ENCODE measurements around the gene TMC7. TPM values are rescaled to one million over a fixed set of nuclear protein-coding genes. Genes with fewer than 3 reads are reported as not detected.
"Not testable (repeated sequence)": the region's sequence is repeated elsewhere in the genome, so short reads cannot be mapped to it uniquely, and the experiment has no call there.

TMC7 gene
- total and polyA plus RNA-seq, 2 experiments from 2014 or later, result 0.54 to 1.4 TPM

GRCh38 chr16:18984435-18985005 is 786 bp downstream of the TMC7 start:
- H3K4me3 ChIP-seq, result peak overlapping the region; percentile 77
- no peaks in the 10 kb centered on the region for H4K20me1 ChIP-seq (ENCODE audit: insufficient read depth)
- no peaks in the 10 kb centered on the region for H3K9me2 ChIP-seq (ENCODE audit: insufficient read depth)
- H3K27me3 ChIP-seq (replicated peaks; ENCODE audit: insufficient read depth), result no peaks in the 10 kb centered on the region
- peak overlapping the region; percentile 67 for H3K4me2 ChIP-seq (ENCODE audit: unreplicated experiment)
- 74 to 75% methylated on average over 11 of the region's 11 CpGs for WGBS, 2 experiments (ENCODE audit: low coverage in 1 of 2, low lambda C conversion rate in 2 of 2, missing lambda C conversion rate in 2 of 2)
- H3K79me2 ChIP-seq (ENCODE audit: insufficient read depth), result no peaks in the 10 kb centered on the region
- in situ Hi-C loops (cut with MboI), result loop anchor here (5.0 kb wide), 1 partner anchor 88 kb away; no protein-coding TSS in a partner anchor
- H3K27ac ChIP-seq, result no peak overlapping the region
- peaks cover 5% of the 10 kb centered on the region; the same call in 1 of the 2 replicates for H3K4me1 ChIP-seq (ENCODE audit: insufficient read depth)
- DNase-seq, result no peak
- 0 out of 2 replicates have a peak, but pooled peaks cover 4% of the 10 kb centered on the region for H3F3A ChIP-seq (ENCODE audit: insufficient read depth)
- TF ChIP-seq EZH2phosphoT487 (IDR thresholded peaks at IDR 0.05; ENCODE audit: insufficient read depth, low read depth) (no peak), EZH2 (IDR thresholded peaks at IDR 0.05; ENCODE audit: insufficient read depth, poor library complexity, severe bottlenecking) (no peak)
- peak overlapping the region; percentile 81 for H2AFZ ChIP-seq
- no peaks in the 10 kb centered on the region for H3K36me3 ChIP-seq (ENCODE audit: low read depth)
- peak overlapping the region; percentile 78 for H3K9ac ChIP-seq
- no peaks in the 10 kb centered on the region for H3K9me3 ChIP-seq (ENCODE audit: low read depth)

- H3K9ac ChIP-seq; H3K4me1 ChIP-seq (ENCODE audit: insufficient read depth); H3K9me3 ChIP-seq (ENCODE audit: low read depth); DNase-seq; H3K4me3 ChIP-seq; in situ Hi-C loops (cut with MboI); H4K20me1 ChIP-seq (ENCODE audit: insufficient read depth); H2AFZ ChIP-seq; H3K79me2 ChIP-seq (ENCODE audit: insufficient read depth); H3K36me3 ChIP-seq (ENCODE audit: low read depth); H3F3A ChIP-seq (ENCODE audit: insufficient read depth); H3K27ac ChIP-seq; H3K27me3 ChIP-seq (replicated peaks; ENCODE audit: insufficient read depth); H3K4me2 ChIP-seq (ENCODE audit: unreplicated experiment); H3K9me2 ChIP-seq (ENCODE audit: insufficient read depth): not testable (repeated sequence)
- 100% methylated on average over 1 of the region's 1 CpG for WGBS, 2 experiments (ENCODE audit: low coverage in 1 of 2, low lambda C conversion rate in 2 of 2, missing lambda C conversion rate in 2 of 2)
Measured at GRCh38 chr16:18985256-18985655, 1.5 kb downstream of the TMC7 start.

- H3K4me3 ChIP-seq; H3K36me3 ChIP-seq (ENCODE audit: low read depth); in situ Hi-C loops (cut with MboI); H3K27me3 ChIP-seq (replicated peaks; ENCODE audit: insufficient read depth); H3K9me3 ChIP-seq (ENCODE audit: low read depth); H3K79me2 ChIP-seq (ENCODE audit: insufficient read depth); H3K9ac ChIP-seq; H3K4me2 ChIP-seq (ENCODE audit: unreplicated experiment); H3K9me2 ChIP-seq (ENCODE audit: insufficient read depth); H3K27ac ChIP-seq; H3K4me1 ChIP-seq (ENCODE audit: insufficient read depth); H4K20me1 ChIP-seq (ENCODE audit: insufficient read depth); H3F3A ChIP-seq (ENCODE audit: insufficient read depth); H2AFZ ChIP-seq; DNase-seq: not testable (repeated sequence)
- 78 to 82% methylated on average over 9 of the region's 9 CpGs for WGBS, 2 experiments (ENCODE audit: low coverage in 1 of 2, low lambda C conversion rate in 2 of 2, missing lambda C conversion rate in 2 of 2)
Measured at GRCh38 chr16:18991731-18992130, 8.0 kb downstream of the TMC7 start.

- H3K9me2 ChIP-seq (ENCODE audit: insufficient read depth); H3K79me2 ChIP-seq (ENCODE audit: insufficient read depth); in situ Hi-C loops (cut with MboI); H2AFZ ChIP-seq; H3K9me3 ChIP-seq (ENCODE audit: low read depth); H3K4me3 ChIP-seq; H3K9ac ChIP-seq; H3K4me2 ChIP-seq (ENCODE audit: unreplicated experiment); H3F3A ChIP-seq (ENCODE audit: insufficient read depth); DNase-seq; H3K27ac ChIP-seq; H3K27me3 ChIP-seq (replicated peaks; ENCODE audit: insufficient read depth); H3K36me3 ChIP-seq (ENCODE audit: low read depth); H3K4me1 ChIP-seq (ENCODE audit: insufficient read depth); H4K20me1 ChIP-seq (ENCODE audit: insufficient read depth): not testable (repeated sequence)
- 82 to 84% methylated on average over 3 of the region's 3 CpGs for WGBS, 2 experiments (ENCODE audit: low coverage in 1 of 2, low lambda C conversion rate in 2 of 2, missing lambda C conversion rate in 2 of 2)
Measured at GRCh38 chr16:18993531-18993930, 9.8 kb downstream of the TMC7 start.

GRCh38 chr16:18994181-18994580 is 10.4 kb downstream of the TMC7 start:
- H3K27me3 ChIP-seq (replicated peaks; ENCODE audit: insufficient read depth); H3K4me3 ChIP-seq; H3K4me2 ChIP-seq (ENCODE audit: unreplicated experiment); H4K20me1 ChIP-seq (ENCODE audit: insufficient read depth); H3K9me3 ChIP-seq (ENCODE audit: low read depth); H3K36me3 ChIP-seq (ENCODE audit: low read depth); H3K27ac ChIP-seq; H3F3A ChIP-seq (ENCODE audit: insufficient read depth); H3K79me2 ChIP-seq (ENCODE audit: insufficient read depth); H2AFZ ChIP-seq; in situ Hi-C loops (cut with MboI); DNase-seq; H3K9me2 ChIP-seq (ENCODE audit: insufficient read depth); H3K9ac ChIP-seq: not testable (repeated sequence)
- 73 to 76% methylated on average over 7 of the region's 7 CpGs for WGBS, 2 experiments (ENCODE audit: low coverage in 1 of 2, low lambda C conversion rate in 2 of 2, missing lambda C conversion rate in 2 of 2)
- peaks cover 11% of the 10 kb centered on the region for H3K4me1 ChIP-seq (ENCODE audit: insufficient read depth)

- H3K4me3 ChIP-seq; H3F3A ChIP-seq (ENCODE audit: insufficient read depth); in situ Hi-C loops (cut with MboI); H3K27me3 ChIP-seq (replicated peaks; ENCODE audit: insufficient read depth); H3K79me2 ChIP-seq (ENCODE audit: insufficient read depth); H3K36me3 ChIP-seq (ENCODE audit: low read depth); DNase-seq; H3K27ac ChIP-seq; H3K9me3 ChIP-seq (ENCODE audit: low read depth); H3K4me2 ChIP-seq (ENCODE audit: unreplicated experiment); H3K9me2 ChIP-seq (ENCODE audit: insufficient read depth); H4K20me1 ChIP-seq (ENCODE audit: insufficient read depth); H2AFZ ChIP-seq; H3K9ac ChIP-seq: not testable (repeated sequence)
- H3K4me1 ChIP-seq (ENCODE audit: insufficient read depth), result peaks cover 13% of the 10 kb centered on the region
- 79 to 83% methylated on average over 11 to 12 of the region's 12 CpGs for WGBS, 2 experiments (ENCODE audit: low coverage in 1 of 2, low lambda C conversion rate in 2 of 2, missing lambda C conversion rate in 2 of 2)
Measured at GRCh38 chr16:18995406-18995805, 11.7 kb downstream of the TMC7 start.

- H3K4me3 ChIP-seq; DNase-seq; H2AFZ ChIP-seq; in situ Hi-C loops (cut with MboI); H4K20me1 ChIP-seq (ENCODE audit: insufficient read depth); H3K27ac ChIP-seq; H3K9ac ChIP-seq; H3K27me3 ChIP-seq (replicated peaks; ENCODE audit: insufficient read depth); H3K36me3 ChIP-seq (ENCODE audit: low read depth); H3K4me2 ChIP-seq (ENCODE audit: unreplicated experiment); H3K9me2 ChIP-seq (ENCODE audit: insufficient read depth); H3K79me2 ChIP-seq (ENCODE audit: insufficient read depth); H3K9me3 ChIP-seq (ENCODE audit: low read depth): not testable (repeated sequence)
- Histone ChIP-seq H3K4me1 (ENCODE audit: insufficient read depth) (peaks cover 18% of the 10 kb centered on the region), H3F3A (ENCODE audit: insufficient read depth) (peaks cover 11% of the 10 kb centered on the region)
- WGBS, 2 experiments (ENCODE audit: low coverage in 1 of 2, low lambda C conversion rate in 2 of 2, missing lambda C conversion rate in 2 of 2), result 87 to 88% methylated on average over 9 of the region's 9 CpGs
Measured at GRCh38 chr16:18996536-18996935, 12.8 kb downstream of the TMC7 start.

All from GM23248 (cell line).